ENCODE data around the gene IFNL4. TPM values are rescaled to one million over a fixed set of nuclear protein-coding genes. Genes with fewer than 3 reads are reported as not detected.
A peak's percentile ranks its signal among the peaks of the same experiment; 100 is the strongest.

IFNL4 gene
- total and polyA plus RNA-seq, 8 donors = not detected

DNA sequence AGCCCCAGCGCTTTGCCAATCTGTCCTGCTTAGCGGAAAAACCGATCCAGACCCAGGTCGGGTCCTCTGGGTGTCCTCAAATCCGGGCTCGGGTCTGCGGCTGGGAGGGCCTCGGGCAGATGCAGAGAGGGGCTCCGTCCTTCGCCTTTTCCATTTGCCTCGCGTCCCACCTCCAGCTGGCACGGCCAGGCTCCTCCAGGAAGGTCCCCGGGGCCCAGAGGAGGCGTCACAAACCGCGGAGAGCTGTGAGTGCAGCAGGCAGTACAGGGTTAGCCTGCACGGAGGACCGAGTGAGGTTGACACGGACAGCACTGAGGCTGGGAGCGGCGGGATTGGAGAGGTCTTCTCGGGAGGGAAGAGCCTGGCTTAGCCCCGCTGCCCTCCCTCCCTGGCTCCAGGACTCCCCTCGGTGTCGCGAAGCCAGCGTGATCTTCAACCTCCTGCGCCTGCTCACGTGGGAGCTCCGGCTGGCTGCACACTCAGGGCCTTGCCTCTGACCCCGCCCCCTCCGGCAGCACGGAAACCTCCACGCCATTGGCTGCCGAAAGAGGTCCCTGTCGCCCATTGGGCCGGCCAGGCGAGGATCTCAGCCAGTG, 16.8 kb upstream of the IFNL4 start:
- WGBS, 5 donors = 36 to 61% (median 42%) methylated on average over 18 to 39 of the region's 39 CpGs
- H3K27ac ChIP-seq = no peak overlapping the region
- DNase-seq = peak in 1 of 2 donors; percentile 16
- no peak overlapping the region for H3K4me3 ChIP-seq
- peaks cover 3 to 18% (median 15%) of the 10 kb centered on the region in 4 donors for H3K4me1 ChIP-seq
- H3K27me3 ChIP-seq = peaks cover 7 to 89% (median 39%) of the 10 kb centered on the region in 3 donors
- intact Hi-C loops (cut with DNase I; ENCODE audit: low total_unique reads) = no loop called here
- H3K9me3 ChIP-seq = no peaks in the 10 kb centered on the region
- H3K36me3 ChIP-seq = no peaks in the 10 kb centered on the region
- TF ChIP-seq POLR2AphosphoS5 (IDR thresholded peaks at IDR 0.05) (no peak), EP300 (IDR thresholded peaks at IDR 0.05) (no peak), POLR2A (IDR thresholded peaks at IDR 0.05) (no peak)
- TF ChIP-seq, protein P1, sequence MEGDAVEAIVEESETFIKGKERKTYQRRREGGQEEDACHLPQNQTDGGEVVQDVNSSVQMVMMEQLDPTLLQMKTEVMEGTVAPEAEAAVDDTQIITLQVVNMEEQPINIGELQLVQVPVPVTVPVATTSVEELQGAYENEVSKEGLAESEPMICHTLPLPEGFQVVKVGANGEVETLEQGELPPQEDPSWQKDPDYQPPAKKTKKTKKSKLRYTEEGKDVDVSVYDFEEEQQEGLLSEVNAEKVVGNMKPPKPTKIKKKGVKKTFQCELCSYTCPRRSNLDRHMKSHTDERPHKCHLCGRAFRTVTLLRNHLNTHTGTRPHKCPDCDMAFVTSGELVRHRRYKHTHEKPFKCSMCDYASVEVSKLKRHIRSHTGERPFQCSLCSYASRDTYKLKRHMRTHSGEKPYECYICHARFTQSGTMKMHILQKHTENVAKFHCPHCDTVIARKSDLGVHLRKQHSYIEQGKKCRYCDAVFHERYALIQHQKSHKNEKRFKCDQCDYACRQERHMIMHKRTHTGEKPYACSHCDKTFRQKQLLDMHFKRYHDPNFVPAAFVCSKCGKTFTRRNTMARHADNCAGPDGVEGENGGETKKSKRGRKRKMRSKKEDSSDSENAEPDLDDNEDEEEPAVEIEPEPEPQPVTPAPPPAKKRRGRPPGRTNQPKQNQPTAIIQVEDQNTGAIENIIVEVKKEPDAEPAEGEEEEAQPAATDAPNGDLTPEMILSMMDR (IDR thresholded peaks at IDR 0.05) = no peak

DNA sequence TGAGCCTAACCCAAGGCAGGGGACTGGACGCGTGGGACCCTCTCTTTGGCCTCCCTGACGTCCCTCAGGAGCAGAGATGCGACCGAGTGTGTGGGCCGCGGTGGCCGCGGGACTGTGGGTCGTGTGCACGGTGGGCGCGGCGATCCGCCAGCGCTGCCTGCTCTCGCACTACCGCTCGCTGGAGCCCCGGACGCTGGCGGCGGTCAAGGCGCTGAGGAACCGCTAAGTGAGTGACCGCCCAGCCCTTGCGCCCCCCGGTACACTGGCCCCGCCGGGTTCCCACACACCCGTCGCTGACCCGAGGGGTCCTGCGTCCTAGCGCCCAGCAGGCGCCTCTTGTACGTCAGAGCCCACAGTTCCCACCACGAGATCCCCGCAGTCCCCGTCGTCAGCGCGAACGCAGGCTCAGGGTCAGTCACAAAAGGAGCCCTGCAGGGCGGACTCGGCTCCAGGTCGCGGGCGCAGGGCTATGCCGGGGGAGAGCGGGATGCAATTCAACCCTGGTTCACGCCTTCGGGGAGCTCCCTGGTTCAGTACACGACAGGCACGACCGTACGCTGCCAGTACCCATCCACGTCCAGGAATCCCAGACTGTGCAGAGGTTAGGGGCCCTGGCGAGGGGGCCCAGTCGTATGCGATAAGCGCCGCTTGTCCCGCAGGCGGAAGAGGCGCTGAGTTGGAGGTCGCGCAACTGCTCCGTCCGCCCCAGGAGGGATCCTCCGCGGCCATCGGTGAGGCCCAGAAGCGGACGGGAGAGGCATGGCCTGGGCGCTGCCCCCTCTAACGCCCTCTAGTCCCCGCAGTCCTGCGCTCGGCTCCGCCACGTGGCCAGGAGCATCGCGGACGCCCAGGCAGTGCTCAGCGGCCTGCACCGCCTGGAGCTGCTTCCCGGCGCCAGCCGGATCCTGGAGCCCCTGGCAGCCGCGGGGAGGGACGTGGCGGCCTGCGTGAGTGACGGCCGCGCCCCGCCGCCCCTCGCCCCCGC, 15.9 kb upstream of the IFNL4 start:
- 2 to 7% (median 5%) methylated on average over 6 to 102 of the region's 102 CpGs for WGBS, 5 donors
- peak in 1 of 2 donors; percentile 71 for DNase-seq
- TF ChIP-seq EP300 (IDR thresholded peaks at IDR 0.05) (no peak), POLR2A (IDR thresholded peaks at IDR 0.05) (no peak), POLR2AphosphoS5 (IDR thresholded peaks at IDR 0.05) (no peak)
- TF ChIP-seq, protein P1 (IDR thresholded peaks at IDR 0.05) = no peak
- intact Hi-C loops (cut with DNase I; ENCODE audit: low total_unique reads) = no loop called here
- Histone ChIP-seq H3K27ac (no peak overlapping the region), H3K9me3 (no peaks in the 10 kb centered on the region), H3K36me3 (no peaks in the 10 kb centered on the region), H3K4me3 (no peak overlapping the region), H3K4me1 (peaks cover 3 to 18% (median 15%) of the 10 kb centered on the region in 4 donors), H3K27me3 (peaks cover 7 to 84% (median 39%) of the 10 kb centered on the region in 3 donors)

DNA sequence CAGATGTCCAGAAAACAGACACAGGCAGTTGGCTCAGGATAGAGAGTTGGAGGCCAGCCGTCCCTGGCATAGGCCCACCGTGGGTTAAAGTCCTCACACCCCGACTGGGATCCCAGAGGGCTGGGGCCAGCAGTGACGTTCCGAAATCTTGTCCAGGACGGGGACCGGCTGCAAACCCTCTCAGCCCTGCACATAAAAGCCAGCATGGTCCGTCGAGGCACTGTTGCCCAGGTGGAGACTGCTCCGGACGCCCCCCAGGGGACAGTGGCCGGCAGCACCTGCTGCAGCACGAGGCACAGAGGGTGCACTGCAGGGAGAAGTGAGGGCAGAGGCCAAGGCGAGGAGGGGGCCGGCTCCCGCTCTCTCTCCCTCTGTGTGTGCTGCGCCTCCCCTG, 15.3 kb upstream of the IFNL4 start:
- 8 to 29% (median 18%) methylated on average over 10 to 17 of the region's 17 CpGs for WGBS, 5 donors
- no peaks in the 10 kb centered on the region for H3K9me3 ChIP-seq
- intact Hi-C loops (cut with DNase I; ENCODE audit: low total_unique reads) = no loop called here
- H3K4me1 ChIP-seq = peaks cover 3 to 18% (median 15%) of the 10 kb centered on the region in 4 donors
- H3K27me3 ChIP-seq = peaks cover 7 to 77% (median 39%) of the 10 kb centered on the region in 3 donors
- H3K27ac ChIP-seq = no peak overlapping the region
- H3K4me3 ChIP-seq = no peak overlapping the region
- H3K36me3 ChIP-seq = no peaks in the 10 kb centered on the region
- TF ChIP-seq EP300 (IDR thresholded peaks at IDR 0.05) = no peak
- DNase-seq = no peak

DNA sequence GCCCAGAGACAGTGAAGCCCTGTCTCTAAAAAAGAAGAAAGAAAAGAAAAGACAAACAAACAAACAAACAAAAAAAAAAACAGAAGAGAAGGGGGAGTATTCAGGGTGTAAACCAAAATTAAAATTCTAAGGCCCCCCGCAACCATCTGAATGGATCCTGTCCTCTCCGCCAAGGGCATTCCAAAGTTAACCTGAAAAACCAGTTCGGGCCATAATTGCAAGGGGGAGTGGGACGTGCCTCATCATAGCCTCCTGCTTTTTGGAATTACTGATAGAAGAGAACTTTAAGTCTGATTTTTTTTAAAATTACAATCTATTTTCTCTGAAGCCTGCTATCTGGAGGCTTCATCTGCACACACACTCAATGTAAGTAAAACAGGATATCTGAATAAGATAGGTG, 13.8 kb upstream of the IFNL4 start:
- H3K27me3 ChIP-seq = peaks cover 7 to 74% (median 39%) of the 10 kb centered on the region in 3 donors

More for the DNA sequence above, 13.8 kb upstream of the IFNL4 start:
- Histone ChIP-seq H3K27ac (no peak overlapping the region), H3K9me3 (no peaks in the 10 kb centered on the region), H3K4me3 (no peak overlapping the region), H3K36me3 (no peaks in the 10 kb centered on the region), H3K4me1 (peaks cover 3 to 18% (median 15%) of the 10 kb centered on the region in 4 donors)
- TF ChIP-seq EP300 (IDR thresholded peaks at IDR 0.05) (no peak), POLR2A (IDR thresholded peaks at IDR 0.05) (no peak), POLR2AphosphoS5 (IDR thresholded peaks at IDR 0.05) (no peak)
- TF ChIP-seq, protein P1 (IDR thresholded peaks at IDR 0.05) = no peak
- DNase-seq = no peak
- intact Hi-C loops (cut with DNase I; ENCODE audit: low total_unique reads) = no loop called here
- WGBS, 5 donors = 75 to 87% (median 81%) methylated on average over 4 of the region's 4 CpGs

All from stomach (tissue), 9 donors.